22Rv1 (cell line): ENCODE measurements around the gene DAPL1.

ENCODE experiments used
- H3K27ac ChIP-seq: fragments of 450-650 bp; 2 replicates; pipeline ENCODE4 v1.5.1; 2017
- CTCF ChIP-seq: fragments of 450-650 bp; IDR thresholded peaks from 2 replicates; pipeline ENCODE4 v1.5.1; 2017; ENCODE audit warnings: mild to moderate bottlenecking
- ZFX ChIP-seq: fragments of 450-650 bp; IDR thresholded peaks from 2 replicates; pipeline ENCODE4 v1.6.1; 2017; ENCODE audit warnings: antibody characterized with exemption, borderline replicate concordance

The DAPL1 gene

GRCh38 chr2:158753641-158754611, 41.2 kb upstream of the DAPL1 start:
- TF ChIP-seq ZFX (no peak), CTCF (peak; percentile 77)
- H3K27ac ChIP-seq: no peak overlapping the region

GRCh38 chr2:158755310-158756087, 39.6 kb upstream of the DAPL1 start:
- no peak overlapping the region for H3K27ac ChIP-seq
- TF ChIP-seq ZFX (no peak), CTCF (peak; percentile 50)

- no peak overlapping the region for H3K27ac ChIP-seq
- TF ChIP-seq ZFX (no peak), CTCF (no peak)
Measured at GRCh38 chr2:158756331-158756730, 38.8 kb upstream of the DAPL1 start.

- TF ChIP-seq CTCF (no peak), ZFX (no peak)
- H3K27ac ChIP-seq: no peak overlapping the region
Measured at GRCh38 chr2:158756976-158757375, 38.1 kb upstream of the DAPL1 start.

- TF ChIP-seq ZFX (no peak), CTCF (no peak)
- no peak overlapping the region for H3K27ac ChIP-seq
Measured at GRCh38 chr2:158760887-158761286, 34.2 kb upstream of the DAPL1 start.

- TF ChIP-seq ZFX (no peak), CTCF (no peak)
- no peak overlapping the region for H3K27ac ChIP-seq
Measured at GRCh38 chr2:158761621-158762020, 33.5 kb upstream of the DAPL1 start.

- TF ChIP-seq CTCF: no peak
- no peak for TF ChIP-seq ZFX
- H3K27ac ChIP-seq: no peak overlapping the region
Measured at GRCh38 chr2:158762336-158762735, 32.8 kb upstream of the DAPL1 start.
